Measurements from ENCODE around the gene MRPS17.
"Not testable (repeated sequence)": the region's sequence is repeated elsewhere in the genome, so short reads cannot be mapped to it uniquely, and the experiment has no call there.

MRPS17 gene

GRCh38 chr7:55951637-55952351 is at the start of gene MRPS17:
MRPS17 (plus strand) TSS chr7:55951877; CDS start chr7:55953196, 1,319 bp downstream.
- H3K9me3 ChIP-seq (ENCODE audit: control insufficient read depth in 1 of 2, low read length in 2 of 2): no peaks in the 10 kb centered on the region
- peaks cover 0 to 7% of the 10 kb centered on the region in 2 donors for H3K4me1 ChIP-seq (ENCODE audit: control insufficient read depth in 1 of 2, insufficient read depth in 2 of 2, low read length in 2 of 2)
- peak within 1 kb of the TSS; percentile 85 for H3K27ac ChIP-seq (ENCODE audit: low read length)
- H3K27me3 ChIP-seq (ENCODE audit: low read depth, low read length): no peaks in the 10 kb centered on the region
- H3K36me3 ChIP-seq (ENCODE audit: control insufficient read depth in 1 of 2, insufficient read depth in 2 of 2, low read length in 2 of 2): peaks cover 0 to 15% of the 10 kb centered on the region in 2 donors
- peak within 1 kb of the TSS; percentile 82 to 94 for H3K4me3 ChIP-seq (ENCODE audit: low read depth in 1 of 2, low read length in 2 of 2)

DNA sequence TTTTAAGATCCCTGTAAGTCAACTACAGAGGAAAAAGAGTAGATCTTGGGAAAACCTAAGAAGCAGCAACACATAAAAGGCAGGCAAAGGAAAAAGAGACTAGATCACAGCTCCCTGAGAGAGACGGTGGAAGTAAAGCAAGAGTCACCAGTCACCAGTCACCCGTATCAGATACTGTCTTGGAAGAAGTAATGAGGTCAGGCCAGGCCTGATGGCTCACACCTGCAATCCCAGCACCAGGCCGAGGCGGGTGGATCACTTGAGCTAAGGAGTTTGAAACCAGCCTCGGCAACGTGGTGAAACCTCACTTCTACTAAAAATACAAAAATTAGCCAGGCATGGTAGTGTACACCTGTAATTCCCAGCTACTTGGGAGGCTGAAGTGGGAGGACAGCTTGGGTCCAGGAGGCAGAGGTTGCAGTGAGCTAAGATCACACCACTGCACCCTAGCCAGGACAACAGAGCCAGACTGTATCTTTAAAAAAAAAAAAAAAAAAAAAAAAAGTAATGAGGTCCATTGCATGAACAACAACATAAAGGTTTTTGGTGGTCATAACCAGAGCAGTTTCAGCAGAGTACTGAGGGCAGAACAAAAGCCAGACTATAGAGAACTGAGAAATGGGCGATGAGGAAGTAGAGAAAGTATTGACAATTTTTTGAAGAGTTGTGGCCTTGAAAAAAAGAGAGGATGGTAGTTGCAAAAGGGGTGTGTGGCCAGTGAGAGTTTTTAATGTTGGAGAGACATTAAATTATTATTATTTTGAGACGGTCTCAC is 47.5 kb upstream of the MRPS17 start:
- H3K27ac ChIP-seq (ENCODE audit: low read length): no peak overlapping the region
- H3K4me3 ChIP-seq (ENCODE audit: low read depth in 1 of 2, low read length in 2 of 2): no peak overlapping the region
- H3K4me1 ChIP-seq (ENCODE audit: control insufficient read depth in 1 of 2, insufficient read depth in 2 of 2, low read length in 2 of 2): no peaks in the 10 kb centered on the region
- H3K36me3 ChIP-seq (ENCODE audit: control insufficient read depth in 1 of 2, insufficient read depth in 2 of 2, low read length in 2 of 2): peaks cover 3 to 8% of the 10 kb centered on the region in 2 donors
- H3K27me3 ChIP-seq (ENCODE audit: low read depth, low read length): no peaks in the 10 kb centered on the region
- no peaks in the 10 kb centered on the region for H3K9me3 ChIP-seq (ENCODE audit: control insufficient read depth in 1 of 2, low read length in 2 of 2)

- Histone ChIP-seq H3K4me1 (ENCODE audit: control insufficient read depth in 1 of 2, insufficient read depth in 2 of 2, low read length in 2 of 2) (peaks cover 0 to 6% of the 10 kb centered on the region in 2 donors), H3K27me3 (ENCODE audit: low read depth, low read length) (no peaks in the 10 kb centered on the region), H3K27ac (ENCODE audit: low read length) (no peak overlapping the region), H3K9me3 (ENCODE audit: control insufficient read depth in 1 of 2, low read length in 2 of 2) (no peaks in the 10 kb centered on the region), H3K4me3 (ENCODE audit: low read depth in 1 of 2, low read length in 2 of 2) (no peak overlapping the region), H3K36me3 (ENCODE audit: control insufficient read depth in 1 of 2, insufficient read depth in 2 of 2, low read length in 2 of 2) (peaks cover 3 to 19% of the 10 kb centered on the region in 2 donors)
Observed at GRCh38 chr7:55912748-55913158, 38.9 kb upstream of the MRPS17 start.

DNA sequence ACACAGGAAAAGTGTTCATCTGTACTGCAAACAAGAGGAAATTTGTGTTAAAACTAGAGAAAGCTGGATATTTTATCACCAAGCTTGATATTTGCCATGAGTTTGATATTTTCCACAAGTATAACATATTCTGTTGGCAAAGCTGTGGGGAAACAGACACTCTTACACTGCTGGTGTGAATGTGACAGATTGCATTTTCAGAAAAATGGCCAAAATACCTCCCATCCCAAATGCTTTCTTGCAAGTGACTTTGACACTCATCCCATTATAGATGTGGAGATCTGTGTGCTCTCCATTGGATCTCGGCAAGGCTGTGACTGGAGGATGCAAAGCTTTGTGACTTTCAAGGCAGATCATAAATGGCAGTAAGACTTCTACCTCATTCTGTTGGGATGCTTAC is 33.9 kb upstream of the MRPS17 start:
- Histone ChIP-seq H3K27me3 (ENCODE audit: low read depth, low read length) (no peaks in the 10 kb centered on the region), H3K4me1 (ENCODE audit: control insufficient read depth in 1 of 2, insufficient read depth in 2 of 2, low read length in 2 of 2) (peaks cover 0 to under 1% of the 10 kb centered on the region in 2 donors), H3K36me3 (ENCODE audit: control insufficient read depth in 1 of 2, insufficient read depth in 2 of 2, low read length in 2 of 2) (peaks cover under 1 to 17% of the 10 kb centered on the region in 2 donors), H3K27ac (ENCODE audit: low read length) (no peak overlapping the region), H3K4me3 (ENCODE audit: low read depth in 1 of 2, low read length in 2 of 2) (no peak overlapping the region), H3K9me3 (ENCODE audit: control insufficient read depth in 1 of 2, low read length in 2 of 2) (no peaks in the 10 kb centered on the region)

GRCh38 chr7:55928006-55928767 is 23.5 kb upstream of the MRPS17 start:
- Histone ChIP-seq H3K27ac (ENCODE audit: low read length) (no peak overlapping the region), H3K36me3 (ENCODE audit: control insufficient read depth in 1 of 2, insufficient read depth in 2 of 2, low read length in 2 of 2) (peaks cover 0 to 32% of the 10 kb centered on the region in 2 donors), H3K4me3 (ENCODE audit: low read depth in 1 of 2, low read length in 2 of 2) (no peak overlapping the region), H3K27me3 (ENCODE audit: low read depth, low read length) (no peaks in the 10 kb centered on the region), H3K4me1 (ENCODE audit: control insufficient read depth in 1 of 2, insufficient read depth in 2 of 2, low read length in 2 of 2) (no peaks in the 10 kb centered on the region), H3K9me3 (ENCODE audit: control insufficient read depth in 1 of 2, low read length in 2 of 2) (peaks cover 0 to 3% of the 10 kb centered on the region in 2 donors)

DNA sequence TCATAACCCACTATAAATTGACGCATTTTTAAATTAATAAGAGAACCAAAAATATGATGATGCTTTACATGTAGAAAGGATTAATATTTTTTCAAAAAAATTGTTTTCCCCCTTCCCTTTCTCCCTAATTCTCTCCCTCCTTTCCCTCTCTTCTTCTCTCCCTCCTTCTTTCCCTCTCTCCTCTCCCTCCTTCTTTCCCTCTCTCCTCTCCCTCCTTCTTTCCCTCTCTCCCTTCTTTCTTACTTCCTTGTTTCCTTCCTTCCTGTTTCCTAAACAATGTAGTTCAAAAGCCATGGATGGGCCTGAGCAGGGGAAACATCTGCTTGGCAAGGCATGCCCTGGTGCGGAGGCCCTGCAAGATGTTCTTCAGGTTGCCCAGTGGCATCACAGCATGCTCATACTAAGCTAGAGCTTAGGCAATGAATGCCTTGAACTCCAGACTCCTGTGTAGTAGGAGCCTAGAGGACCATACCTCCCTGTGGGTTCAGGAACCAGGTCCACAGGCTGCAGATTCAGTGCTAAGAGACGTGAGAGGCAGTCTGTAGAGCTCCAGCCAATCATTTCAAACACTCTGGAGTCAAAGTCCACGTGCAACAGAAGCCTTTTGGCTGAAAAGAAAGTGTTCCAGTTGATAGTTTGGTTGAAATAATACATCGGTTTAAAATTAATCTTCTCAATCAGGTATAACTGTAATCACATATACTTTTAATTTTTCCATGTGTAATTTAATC is 20.1 kb upstream of the MRPS17 start:
- Histone ChIP-seq H3K9me3 (ENCODE audit: control insufficient read depth in 1 of 2, low read length in 2 of 2) (peaks cover 0 to 11% of the 10 kb centered on the region in 2 donors), H3K27me3 (ENCODE audit: low read depth, low read length) (no peaks in the 10 kb centered on the region), H3K4me3 (ENCODE audit: low read depth in 1 of 2, low read length in 2 of 2) (no peak overlapping the region), H3K36me3 (ENCODE audit: control insufficient read depth in 1 of 2, insufficient read depth in 2 of 2, low read length in 2 of 2) (peaks cover 0 to 21% of the 10 kb centered on the region in 2 donors), H3K27ac (ENCODE audit: low read length) (no peak overlapping the region), H3K4me1 (ENCODE audit: control insufficient read depth in 1 of 2, insufficient read depth in 2 of 2, low read length in 2 of 2) (no peaks in the 10 kb centered on the region)

DNA sequence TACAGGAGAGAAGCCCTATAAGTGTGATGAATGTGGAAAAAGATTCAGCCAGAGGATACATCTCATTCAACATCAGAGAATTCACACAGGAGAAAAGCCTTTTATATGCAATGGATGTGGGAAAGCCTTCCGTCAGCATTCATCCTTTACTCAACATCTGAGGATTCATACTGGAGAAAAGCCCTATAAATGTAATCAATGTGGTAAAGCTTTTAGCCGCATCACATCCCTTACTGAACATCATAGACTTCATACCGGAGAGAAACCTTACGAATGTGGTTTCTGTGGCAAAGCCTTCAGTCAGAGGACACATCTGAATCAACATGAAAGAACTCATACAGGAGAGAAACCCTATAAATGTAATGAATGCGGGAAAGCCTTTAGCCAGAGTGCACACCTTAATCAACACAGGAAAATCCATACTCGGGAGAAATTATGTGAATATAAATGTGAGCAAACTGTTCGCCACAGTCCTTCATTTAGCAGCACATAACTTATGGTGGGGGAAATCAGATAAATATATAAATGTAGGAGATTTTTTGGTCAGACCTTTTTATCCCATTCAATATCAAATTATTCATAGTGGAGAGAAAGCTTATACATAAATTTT is 12.1 kb upstream of the MRPS17 start:
- peak overlapping the region in 1 of 2 donors; percentile 45 for H3K4me3 ChIP-seq (ENCODE audit: low read depth in 1 of 2, low read length in 2 of 2)
- no peaks in the 10 kb centered on the region for H3K4me1 ChIP-seq (ENCODE audit: control insufficient read depth in 1 of 2, insufficient read depth in 2 of 2, low read length in 2 of 2)
- H3K27ac ChIP-seq (ENCODE audit: low read length): no peak overlapping the region
- peaks cover 10 to 36% of the 10 kb centered on the region in 2 donors for H3K9me3 ChIP-seq (ENCODE audit: control insufficient read depth in 1 of 2, low read length in 2 of 2)
- no peaks in the 10 kb centered on the region for H3K27me3 ChIP-seq (ENCODE audit: low read depth, low read length)
- H3K36me3 ChIP-seq (ENCODE audit: control insufficient read depth in 1 of 2, insufficient read depth in 2 of 2, low read length in 2 of 2): peaks cover 0 to 24% of the 10 kb centered on the region in 2 donors

GRCh38 chr7:55946545-55946944 is 5.1 kb upstream of the MRPS17 start:
- H3K4me3 ChIP-seq (ENCODE audit: low read depth in 1 of 2, low read length in 2 of 2): no peak overlapping the region
- no peaks in the 10 kb centered on the region for H3K9me3 ChIP-seq (ENCODE audit: control insufficient read depth in 1 of 2, low read length in 2 of 2)
- H3K4me1 ChIP-seq (ENCODE audit: control insufficient read depth in 1 of 2, insufficient read depth in 2 of 2, low read length in 2 of 2): no peaks in the 10 kb centered on the region
- H3K27me3 ChIP-seq (ENCODE audit: low read depth, low read length): no peaks in the 10 kb centered on the region
- no peaks in the 10 kb centered on the region for H3K36me3 ChIP-seq (ENCODE audit: control insufficient read depth in 1 of 2, insufficient read depth in 2 of 2, low read length in 2 of 2)
- no peak overlapping the region for H3K27ac ChIP-seq (ENCODE audit: low read length)

DNA sequence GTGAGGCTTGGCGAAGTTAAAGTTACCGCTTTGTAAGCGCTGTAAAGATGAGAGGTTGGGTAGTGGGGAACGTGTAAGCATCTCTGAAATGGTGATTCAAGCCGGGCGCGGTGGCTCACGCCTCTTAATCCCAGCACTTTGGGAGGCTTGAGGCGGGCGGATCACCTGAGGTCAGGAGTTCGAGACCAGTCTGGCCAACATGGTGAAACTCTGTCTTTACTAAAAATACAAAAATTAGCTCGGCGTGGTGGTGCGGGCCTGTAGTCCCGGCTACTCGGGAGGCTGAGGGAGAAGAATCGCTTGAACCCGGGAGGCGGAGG is 635 bp downstream of the MRPS17 start:
- Histone ChIP-seq H3K36me3 (ENCODE audit: control insufficient read depth in 1 of 2, insufficient read depth in 2 of 2, low read length in 2 of 2) (peaks cover 0 to 15% of the 10 kb centered on the region in 2 donors), H3K4me3 (ENCODE audit: low read depth in 1 of 2, low read length in 2 of 2) (peak overlapping the region; percentile 82 to 94), H3K27ac (ENCODE audit: low read length) (peak overlapping the region; percentile 85)
- not testable (repeated sequence) for H3K4me1 ChIP-seq (ENCODE audit: control insufficient read depth in 1 of 2, insufficient read depth in 2 of 2, low read length in 2 of 2); H3K27me3 ChIP-seq (ENCODE audit: low read depth, low read length); H3K9me3 ChIP-seq (ENCODE audit: control insufficient read depth in 1 of 2, low read length in 2 of 2)

DNA sequence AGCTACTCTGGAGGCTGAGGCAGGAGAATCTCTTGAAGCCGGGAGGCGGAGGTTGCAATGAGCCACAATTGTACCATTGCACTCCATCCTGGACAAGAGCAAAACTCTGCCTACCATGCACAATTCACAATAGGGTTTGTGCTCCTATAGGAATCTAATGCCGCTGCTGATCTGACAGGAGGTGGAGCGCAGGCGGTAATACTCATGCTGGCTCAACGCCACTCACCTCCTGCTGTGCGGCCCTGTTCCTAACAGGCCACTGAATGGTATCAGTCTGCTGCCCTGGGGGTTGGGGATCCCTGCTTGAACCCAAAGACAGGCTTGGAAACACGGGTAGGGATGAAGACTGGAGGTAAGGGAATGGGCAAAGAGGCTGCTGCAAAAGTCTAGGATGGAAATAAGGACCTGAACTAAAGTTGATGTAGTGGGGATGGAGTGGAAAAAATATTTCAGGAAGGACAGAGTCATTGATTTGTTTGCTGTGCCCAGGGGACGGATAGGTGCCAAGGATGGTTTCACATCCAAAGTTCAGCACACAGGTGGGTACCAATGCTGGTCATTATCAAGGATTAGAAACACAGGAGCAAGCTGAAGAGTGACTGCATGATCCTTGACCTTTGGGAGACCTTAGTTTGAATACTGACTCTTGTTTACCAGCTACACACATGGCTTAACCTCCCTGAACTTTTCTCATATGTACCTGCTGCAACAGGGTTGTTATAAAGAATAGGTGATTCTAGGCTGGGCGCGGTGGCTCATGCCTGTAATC is 2.2 kb downstream of the MRPS17 start:
- no peaks in the 10 kb centered on the region for H3K9me3 ChIP-seq (ENCODE audit: control insufficient read depth in 1 of 2, low read length in 2 of 2)
- no peaks in the 10 kb centered on the region for H3K27me3 ChIP-seq (ENCODE audit: low read depth, low read length)
- H3K27ac ChIP-seq (ENCODE audit: low read length): no peak overlapping the region
- H3K4me1 ChIP-seq (ENCODE audit: control insufficient read depth in 1 of 2, insufficient read depth in 2 of 2, low read length in 2 of 2): peaks cover 0 to 7% of the 10 kb centered on the region in 2 donors
- peaks cover 0 to 15% of the 10 kb centered on the region in 2 donors for H3K36me3 ChIP-seq (ENCODE audit: control insufficient read depth in 1 of 2, insufficient read depth in 2 of 2, low read length in 2 of 2)
- no peak overlapping the region for H3K4me3 ChIP-seq (ENCODE audit: low read depth in 1 of 2, low read length in 2 of 2)

Measured in muscle layer of duodenum (tissue), 2 donors.